M059J (cell line): ENCODE measurements around the gene PAX2. TPM values are rescaled to one million over a fixed set of nuclear protein-coding genes. Genes with fewer than 3 reads are reported as not detected.
A peak's percentile ranks its signal among the peaks of the same experiment; 100 is the strongest.

Experiments used
- DNase-seq: peaks from one replicate; pipeline ENCODE4 v3.0.0-alpha.2; 2012; ENCODE audit warnings: low read depth
- total RNA-seq: library from RNA; depleted of rRNA; stranded (reverse); fragments of >200 nt; shearing (Covaris generic); gene quantifications from 2 replicates; pipeline ENCODE4 v1.2.3, GENCODE V29; 2014

Gene PAX2
- total RNA-seq, 1 experiment from 2014 or later: 0.30 TPM

DNA sequence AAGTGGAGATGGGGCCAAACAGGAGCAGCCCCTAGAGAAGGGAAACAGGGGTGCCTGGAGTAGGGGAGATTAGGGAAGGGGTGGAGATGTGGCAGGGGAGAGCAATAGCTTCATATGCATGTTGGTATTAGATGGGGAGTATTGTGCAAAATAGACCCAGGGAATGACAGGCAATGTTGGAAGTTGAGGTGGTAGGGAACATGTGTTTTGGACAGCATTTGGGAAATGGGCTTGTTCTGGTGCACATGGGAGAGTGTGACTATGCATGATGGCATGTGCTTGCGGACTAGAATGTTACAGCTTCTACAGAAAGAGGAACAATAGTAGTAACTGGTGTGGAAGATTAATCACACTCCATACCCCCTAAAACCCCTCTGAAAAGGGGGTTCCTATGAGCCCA is 10.4 kb downstream of the PAX2 start:
- no peak for DNase-seq

DNA sequence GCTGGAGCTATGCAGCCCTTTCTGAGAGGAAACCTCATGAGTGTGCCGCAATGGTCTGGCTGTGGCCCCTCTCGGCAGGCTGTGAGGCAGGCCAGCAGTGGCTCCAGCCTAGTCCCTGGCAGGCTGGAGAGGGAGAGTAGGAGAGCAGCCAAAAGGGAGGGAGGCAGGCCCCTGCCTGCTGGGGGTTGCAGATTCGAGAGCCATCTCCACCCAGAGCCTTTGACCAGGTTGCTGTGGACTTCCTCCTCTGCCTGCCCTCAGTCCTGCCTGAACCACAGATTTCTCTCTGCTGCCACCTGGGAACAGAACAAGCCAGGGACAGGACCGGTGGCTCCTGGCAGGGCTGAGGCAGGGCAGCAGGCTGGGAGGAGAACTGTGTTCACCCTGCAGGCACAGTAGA is 13.9 kb downstream of the PAX2 start:
- no peak for DNase-seq

DNA sequence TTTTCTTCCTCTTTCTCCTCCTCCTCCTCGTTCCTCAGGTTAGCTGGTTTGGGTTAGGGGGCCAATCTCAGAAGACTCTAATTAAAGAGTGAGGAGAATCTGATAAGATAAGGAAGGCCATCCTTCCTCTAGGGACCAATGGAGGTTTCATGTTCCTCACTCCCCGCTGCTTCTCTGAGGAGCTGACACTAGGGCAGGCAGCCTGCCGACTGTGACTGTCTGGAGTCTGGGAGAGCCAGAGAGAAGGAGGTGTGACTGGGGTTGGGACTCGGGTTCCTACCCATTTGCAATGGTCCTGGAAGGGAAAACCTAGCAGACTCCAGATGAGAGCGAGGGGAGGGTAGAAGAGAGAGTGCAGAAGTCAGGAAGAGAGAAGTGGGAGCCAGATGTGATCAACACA is 15.3 kb downstream of the PAX2 start:
- no peak for DNase-seq

DNA sequence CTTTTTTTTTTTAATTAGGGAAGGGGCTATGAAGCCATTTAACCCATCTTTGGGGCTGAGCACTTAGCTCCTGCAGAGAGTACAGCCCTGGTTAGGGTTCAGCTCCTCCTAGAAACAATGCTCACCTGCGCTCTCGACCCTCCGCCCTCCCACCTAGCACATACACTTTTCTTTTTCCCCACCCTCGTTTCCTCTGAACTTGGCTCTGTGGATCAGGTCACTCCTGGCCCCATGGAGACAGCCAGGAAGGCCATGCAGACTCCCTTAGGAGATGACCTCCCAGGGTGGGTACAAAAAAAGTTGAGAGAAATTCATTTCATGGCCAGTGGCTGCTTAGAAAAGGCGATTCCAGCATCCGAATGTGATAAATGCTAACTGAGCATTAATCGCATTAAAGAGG is 15.8 kb downstream of the PAX2 start:
- DNase-seq: no peak

DNA sequence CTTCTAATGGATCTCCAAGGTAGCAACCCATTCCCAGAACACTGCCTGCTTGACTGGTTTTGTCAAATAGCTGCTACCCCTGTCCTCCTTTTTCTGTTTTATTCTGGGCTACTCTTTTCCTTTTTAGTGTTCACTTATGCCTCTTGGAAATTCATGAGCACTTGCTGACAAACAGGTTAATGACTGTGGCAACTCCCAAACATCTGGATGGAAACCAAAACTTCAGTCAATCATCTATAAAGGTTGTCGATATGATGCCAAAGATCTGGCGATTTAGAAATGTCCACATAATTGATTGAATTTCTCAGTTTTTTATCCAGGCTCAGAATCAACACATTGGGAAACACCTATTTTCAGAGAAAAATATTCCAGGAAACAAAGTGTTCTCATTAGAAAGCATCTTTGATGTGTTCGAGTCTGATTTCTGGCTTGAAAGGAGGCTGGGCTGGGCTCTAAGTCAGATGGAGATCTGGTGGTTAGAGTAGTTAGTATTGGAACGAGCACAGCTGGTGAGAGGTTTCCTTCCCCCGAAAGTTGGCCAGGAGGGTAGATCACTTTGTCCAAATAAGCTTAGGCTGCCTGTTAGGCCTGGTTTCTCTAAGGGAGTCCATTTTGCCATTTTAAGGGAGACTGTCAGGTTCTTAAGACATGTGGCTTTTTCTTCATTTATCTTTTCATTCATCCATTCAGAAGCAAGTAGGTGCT is 17.8 kb downstream of the PAX2 start:
- DNase-seq: no peak

DNA sequence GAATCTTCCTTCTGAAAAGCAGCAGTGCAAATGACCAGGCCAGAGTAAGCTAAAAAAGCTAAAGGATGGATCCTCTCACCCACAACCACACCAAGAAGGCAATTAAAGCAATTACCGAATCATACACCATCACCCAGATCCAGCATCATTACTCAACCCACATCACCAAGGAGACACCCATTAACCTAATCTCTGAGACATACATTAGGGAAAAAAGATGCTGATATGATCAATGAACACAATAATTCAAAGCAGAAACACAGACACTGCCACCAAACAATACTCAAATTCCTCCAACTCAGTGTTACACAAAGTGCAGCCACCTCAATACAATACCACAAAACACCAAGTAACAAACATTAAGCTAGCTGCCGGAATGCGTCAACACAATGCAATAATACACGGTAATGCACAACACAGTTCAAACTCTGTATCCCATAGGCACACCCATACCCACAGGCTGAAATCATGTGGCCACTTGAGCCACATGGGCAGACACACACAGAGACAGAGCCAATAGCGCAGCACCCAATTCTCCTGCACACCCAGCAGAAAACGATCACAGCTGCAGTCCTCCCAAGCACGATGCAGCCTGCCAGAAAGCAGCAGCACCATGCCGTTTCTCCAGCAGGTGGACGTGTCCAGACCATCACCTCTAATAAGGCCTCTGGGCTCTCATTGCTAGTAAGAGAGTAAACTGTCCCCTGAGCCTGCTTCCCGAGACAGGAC is 21.5 kb downstream of the PAX2 start:
- DNase-seq: no peak

DNA sequence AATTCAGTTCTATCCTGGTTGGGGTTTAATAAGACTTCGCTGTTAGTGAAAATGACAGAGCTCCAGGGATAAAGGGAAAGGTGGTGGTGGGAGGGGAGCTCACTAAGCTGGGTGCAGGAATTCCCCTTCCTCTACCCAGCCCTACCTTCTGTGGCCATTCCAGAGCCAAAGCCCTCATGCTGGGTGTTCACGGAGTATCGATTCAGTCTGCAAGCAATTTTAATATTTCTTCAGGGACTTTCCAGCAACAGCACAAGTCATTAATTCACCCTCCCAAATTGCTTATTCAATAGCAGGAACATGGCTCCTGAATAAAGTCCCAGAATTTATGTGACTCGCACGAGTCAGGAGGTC is 22.0 kb downstream of the PAX2 start:
- no peak for DNase-seq

DNA sequence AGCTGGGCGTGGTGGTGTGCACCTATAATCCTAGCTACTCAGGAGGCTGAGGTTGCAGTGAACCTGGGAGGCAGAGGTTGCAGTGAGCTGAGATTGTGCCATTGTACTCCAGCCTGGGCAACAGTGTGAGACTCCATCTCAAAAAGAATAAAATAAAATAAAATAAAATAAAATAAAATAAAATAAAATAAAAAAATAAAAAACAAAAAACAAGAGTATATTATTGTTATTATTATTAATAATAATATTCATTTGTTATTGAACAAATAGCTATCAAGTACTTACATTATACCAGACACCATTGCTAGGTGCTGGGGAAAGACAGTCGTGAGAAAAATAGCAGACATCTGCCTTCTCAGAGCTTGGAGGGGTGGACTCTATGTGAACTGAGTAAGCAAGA is 24.1 kb downstream of the PAX2 start:
- DNase-seq: no peak

DNA sequence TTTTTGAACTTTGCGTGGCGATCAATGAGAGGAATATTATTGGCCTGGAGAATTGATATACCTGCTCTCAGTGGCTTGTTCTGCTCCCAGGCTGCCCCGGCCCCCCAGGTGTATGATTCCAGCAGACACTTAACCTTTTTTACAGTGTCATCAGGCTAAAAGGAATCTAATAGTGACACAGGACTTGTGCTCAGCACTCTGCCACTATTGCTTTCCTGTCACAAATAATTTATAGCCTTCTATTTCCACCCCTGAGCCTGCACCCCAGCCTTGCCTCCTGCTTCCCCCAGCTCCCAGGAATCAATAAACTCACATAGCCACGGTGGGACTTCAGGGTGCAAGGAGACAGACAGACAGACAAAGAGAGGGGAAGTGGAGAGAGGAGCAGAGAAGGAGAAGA is 28.3 kb downstream of the PAX2 start:
- DNase-seq: no peak

DNA sequence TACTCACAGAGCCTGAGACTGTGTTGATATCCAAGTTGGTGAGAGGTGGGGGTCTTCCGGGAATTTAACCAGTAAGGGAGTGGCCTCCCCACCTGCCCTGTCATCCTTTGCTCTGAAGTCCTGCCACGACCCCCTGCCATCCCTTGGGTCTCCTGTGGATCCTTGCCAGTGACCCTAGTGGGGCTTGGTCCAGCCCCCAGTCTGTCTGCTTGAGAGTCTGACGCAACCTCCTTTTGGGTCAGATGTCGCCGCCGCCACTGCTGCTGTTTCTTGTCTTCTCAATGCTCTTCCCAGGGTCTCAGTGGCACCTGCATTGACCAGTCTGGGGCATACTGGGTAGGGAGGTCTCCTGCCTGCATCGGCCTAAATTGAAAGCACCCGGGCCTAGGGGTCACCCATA is 28.8 kb downstream of the PAX2 start:
- no peak for DNase-seq

DNA sequence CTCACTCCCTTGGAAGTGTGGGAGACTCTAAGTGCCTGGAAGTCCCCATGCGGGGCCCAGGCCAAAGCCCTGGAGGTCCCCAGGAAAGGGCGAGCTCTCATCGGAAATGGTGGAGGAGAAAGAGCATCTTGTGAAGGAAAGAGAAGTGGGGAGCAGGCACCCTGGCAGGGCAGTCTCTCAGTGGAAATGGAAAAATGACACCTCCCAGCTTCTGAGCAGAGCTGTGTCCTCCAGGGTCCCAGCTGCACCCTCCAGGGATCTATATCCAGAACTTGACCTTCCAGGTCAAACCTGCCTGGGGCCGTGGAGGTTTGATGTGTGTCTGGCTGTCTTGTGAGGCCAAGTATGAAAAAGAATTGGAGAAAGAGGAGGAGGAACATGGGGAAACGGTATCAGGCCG is 29.5 kb downstream of the PAX2 start:
- no peak for DNase-seq

DNA sequence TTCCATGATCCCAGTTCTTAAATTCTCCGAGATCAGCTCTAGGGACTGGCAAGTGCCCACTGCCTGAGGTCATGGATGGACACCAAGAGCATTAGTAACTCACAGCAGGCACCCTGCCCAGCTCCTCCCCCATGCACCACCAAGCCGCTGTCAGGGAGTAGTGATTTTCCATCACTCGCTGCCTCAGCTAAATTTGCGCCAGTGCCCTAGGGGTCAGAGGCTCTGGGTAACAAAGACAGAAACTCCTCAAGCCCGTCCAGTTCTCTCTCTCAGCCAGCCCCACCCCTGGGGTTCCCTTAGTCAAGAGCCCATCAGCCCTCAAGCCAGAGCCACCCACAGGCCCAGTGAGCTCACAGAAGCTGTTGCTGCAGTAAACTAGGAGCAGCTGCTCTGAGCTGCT is 30.0 kb downstream of the PAX2 start:
- DNase-seq: peak; percentile 84

DNA sequence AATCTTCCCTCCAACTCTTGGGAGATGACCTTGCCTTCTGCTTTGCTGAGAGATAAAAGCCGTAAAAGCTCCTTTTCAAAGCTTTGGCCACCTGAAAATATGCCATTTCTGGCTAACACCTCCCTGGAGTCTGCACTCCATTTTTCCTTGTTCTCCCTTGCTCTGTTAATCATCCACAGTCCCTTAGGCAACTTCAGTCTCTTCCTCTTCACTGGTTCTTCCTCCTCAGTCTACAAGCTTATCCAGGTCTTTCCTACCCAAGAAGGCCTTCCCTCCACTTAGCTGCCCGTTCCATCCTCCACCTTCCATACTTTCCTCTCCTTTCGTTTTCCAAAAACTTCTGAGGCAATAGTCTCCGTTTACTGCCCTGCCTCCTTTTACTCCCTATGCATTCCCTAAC is 30.5 kb downstream of the PAX2 start:
- DNase-seq: no peak

DNA sequence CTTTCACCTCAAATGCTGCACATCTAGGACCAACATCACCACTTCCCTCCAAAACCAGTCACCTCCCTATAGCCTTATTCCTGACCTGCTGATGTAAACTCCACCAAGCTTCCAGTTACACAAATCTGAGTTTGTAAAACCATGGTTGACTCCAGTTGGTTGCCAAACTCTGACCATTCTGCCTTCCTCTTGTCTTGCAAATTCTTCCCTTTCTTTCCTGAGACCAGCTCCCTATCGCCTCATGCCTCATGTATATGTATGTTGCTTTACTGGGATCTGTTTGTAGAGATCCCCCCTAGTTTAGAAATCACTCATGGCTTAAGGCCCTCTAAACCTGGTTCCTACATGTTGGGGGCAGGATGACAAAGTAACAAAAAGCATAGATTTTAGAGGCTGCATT is 31.3 kb downstream of the PAX2 start:
- no peak for DNase-seq

DNA sequence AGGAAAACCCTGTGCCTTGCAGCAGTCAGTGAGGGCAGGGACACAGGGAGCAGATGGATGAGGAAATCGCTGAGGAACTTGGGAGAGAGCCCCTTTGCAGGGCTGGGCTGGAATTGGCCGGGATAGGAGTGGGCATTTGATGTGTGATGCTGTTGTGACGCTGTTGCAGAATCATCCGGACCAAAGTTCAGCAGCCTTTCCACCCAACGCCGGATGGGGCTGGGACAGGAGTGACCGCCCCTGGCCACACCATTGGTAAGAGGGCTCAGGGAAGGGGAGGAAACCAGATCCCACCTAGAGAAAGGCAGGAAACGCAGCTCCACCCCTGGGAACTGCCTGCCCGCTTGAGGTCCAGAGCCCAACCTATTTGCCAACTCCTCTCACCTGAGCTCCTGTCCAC is 33.9 kb downstream of the PAX2 start:
- DNase-seq: no peak

DNA sequence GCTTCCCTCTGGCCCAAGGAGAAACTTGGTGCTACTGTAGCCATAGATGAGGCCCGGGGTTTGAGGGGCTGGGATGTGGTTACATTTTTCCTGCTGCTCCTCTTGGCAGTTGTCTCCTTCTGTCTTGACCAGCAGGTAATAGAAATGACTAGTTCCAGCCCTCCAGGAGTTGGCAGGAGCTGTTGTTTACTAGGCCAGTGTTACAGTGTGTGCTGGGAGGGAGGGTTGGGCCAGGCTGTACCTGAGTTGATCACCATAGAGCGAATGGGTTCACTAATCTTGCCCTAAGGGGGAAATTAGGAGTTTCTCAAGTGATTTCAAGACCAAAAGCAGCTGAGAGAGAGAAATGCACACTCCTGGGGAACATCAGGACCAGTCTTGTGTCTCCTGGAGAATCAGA is 34.9 kb downstream of the PAX2 start:
- DNase-seq: no peak

DNA sequence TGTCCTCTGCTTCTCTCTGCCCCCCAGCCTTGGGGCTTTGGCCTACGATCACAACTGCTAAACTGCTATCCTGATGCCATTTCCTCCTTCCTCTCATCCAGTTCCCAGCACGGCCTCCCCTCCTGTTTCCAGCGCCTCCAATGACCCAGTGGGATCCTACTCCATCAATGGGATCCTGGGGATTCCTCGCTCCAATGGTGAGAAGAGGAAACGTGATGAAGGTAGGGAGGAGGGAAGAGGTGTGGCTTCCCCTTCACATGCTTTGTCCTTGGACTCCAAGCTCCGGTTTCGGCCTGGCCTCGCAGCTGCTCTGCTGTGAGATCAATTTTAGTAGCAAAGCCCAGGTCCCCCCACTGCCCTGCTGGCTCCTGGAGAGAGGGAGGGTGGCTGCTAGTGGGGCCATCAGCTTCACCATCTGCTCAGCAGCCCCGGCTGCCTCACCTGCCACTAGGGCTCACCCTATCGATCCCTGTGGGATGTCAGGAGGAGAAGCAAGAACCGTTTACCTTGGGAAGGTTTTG is 35.8 kb downstream of the PAX2 start:
- DNase-seq: no peak

DNA sequence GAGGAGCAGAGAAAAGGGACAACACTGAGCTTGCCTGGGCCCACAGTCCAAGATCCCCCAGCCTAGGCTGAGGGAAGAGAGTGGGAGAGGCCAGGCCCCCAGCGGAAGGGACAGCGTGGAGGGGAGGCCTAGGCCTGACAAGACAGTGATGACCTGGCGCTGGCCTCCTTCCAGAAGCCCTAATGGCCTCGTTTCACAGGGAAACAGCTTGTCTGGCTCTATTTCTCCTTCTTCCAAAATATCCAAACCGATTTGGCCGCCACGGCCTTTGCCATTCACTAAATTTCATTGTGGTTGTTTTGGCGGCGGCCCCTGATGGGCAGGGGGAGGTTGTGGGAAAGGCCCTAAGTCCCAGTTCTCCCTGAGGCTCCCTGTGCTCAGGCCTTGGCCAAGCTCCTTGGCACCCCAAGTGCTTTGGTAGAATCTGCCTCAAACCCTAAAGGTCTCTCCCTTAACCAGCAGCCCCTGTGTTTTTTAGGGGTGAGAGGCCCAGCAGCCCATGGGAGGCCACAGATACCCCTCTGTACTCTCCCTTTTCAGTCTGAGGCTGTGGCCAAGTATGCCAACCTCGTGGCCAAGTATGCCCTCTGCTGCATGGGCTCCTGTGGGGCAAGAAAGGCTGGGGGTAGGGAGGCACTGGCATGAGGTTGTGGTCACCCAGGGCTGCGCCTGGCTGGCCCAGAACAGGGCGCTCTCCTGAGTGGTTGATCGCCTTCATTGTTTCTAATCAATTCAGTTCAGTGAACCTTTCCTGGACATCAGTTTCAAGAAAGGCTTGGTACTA is 37.3 kb downstream of the PAX2 start:
- DNase-seq: no peak

DNA sequence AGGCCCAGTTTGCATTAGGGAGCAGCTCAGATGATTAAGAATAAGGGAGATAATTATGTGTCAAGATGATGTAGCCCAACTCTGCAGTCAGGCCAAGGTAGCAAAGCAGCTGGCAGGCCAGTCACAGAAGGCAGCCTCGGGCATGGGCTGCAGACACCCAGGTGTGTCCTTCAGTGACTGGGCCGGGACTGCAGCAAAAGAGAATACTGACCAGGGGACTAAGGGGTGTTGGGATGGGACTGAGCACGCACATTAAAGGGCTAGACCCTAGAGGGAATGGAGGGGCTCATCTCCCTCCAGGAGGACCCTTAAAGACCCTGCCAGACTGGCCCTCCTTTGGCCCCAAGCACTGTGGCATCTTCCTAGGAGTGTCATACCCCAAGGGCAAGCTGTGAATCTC is 38.7 kb downstream of the PAX2 start:
- DNase-seq: no peak

DNA sequence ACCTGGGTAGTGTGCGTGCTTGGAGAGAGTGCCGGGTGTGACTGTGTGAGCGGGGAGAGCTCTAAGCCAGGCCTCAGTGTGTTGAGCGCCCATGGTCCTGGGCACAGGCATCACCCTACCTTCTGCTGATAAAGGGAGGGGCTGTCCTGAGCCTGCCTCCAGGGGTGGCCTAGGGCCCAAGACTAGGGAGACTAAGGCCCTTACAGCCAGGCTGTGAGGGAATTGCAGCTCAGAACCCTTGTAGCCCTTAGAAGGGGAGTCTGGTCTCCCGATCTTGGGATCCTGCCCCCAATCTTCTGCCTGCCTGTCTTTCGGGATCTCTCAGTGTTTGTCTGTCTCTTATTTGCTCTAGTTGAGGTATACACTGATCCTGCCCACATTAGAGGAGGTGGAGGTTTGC is 41.2 kb downstream of the PAX2 start:
- DNase-seq: no peak

DNA sequence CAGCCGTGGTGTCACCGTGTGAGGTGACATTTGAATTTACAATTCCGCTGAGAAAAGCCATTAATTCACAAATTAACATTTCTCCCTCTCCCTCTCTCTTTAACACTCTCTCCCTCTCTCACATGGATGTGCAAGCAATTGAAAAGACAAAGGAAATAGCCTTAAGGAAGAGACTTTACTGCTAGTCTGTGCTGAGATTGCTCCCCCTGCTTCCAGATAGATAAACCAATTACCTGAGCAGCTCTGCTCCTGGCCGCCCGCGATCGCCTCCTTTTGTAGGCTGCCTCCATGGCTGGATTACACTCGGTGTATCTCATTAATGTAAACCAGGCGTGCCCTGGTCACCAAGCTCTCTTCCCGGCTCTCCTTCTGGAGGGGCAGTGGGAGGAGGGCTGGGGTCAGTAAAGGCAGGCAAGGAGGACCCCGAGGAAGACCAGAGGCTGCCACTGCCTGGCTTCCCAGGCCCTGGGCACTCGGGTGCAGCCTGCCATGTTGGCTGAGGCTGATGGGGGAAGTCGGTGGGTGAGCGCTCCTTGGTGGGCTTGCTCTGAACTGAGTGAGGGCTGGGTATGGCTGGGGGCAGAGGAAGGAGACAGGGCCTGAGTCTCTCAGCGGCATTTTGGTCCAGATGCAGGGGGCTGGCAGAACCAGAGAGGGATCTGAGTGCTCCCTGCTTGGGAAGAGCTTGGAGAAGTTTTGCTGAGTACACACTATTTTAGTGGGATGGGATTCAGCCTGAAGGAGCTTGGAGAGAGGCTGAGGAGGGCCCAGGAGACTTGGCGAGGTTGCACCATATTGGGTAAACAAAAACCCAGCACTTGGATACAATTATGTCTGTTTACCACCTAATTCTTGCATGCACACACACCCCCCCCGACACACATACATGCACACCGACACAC is 42.9 kb downstream of the PAX2 start:
- no peak for DNase-seq

DNA sequence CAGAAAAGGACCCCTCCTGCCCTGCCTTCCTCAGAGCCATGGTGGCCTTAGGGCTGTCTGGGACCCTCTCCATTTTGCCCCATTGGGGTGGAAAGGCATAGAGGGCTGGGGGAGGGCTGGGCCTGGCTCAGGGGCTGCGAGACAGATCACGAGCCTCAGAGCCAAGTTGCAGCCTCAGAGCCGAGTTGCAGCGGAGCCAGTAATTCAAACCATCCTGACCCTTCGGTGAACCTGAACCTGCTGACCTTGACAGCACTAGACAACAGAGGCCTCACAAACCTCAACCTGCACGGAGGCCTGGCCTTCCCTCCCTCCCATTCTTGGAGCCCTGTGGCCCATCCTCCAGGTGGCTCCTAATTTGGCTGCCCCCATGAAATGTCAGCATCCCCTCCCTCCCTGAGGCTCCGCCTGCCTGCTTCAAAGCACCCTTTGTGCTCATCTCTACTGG is 45.4 kb downstream of the PAX2 start:
- no peak for DNase-seq
